GM18858 (cell line): ENCODE results near the gene EMX1.

Source experiments
- ATAC-seq: cut with Tn5 transposase; IDR thresholded peaks from one replicate; pipeline ENCODE4 v1.9.1; 2021; ENCODE audit not compliant: unreplicated experiment

Gene EMX1

DNA sequence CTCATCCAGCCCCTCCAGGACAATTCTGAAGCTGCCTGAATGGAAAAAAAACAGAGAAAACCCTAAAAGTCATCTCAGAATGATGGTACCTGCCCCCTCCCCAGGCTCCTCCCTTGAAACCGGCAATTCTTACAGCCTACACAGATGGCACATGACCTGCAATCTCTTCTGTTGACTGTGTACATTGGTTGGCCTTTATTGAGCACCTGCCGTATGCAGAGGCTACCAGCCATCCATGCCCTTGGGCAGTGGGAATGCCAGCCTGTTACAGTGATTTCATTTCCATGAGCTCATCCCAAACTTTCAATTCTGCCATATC lies 57.1 kb downstream of the EMX1 start:
- no peak for ATAC-seq

DNA sequence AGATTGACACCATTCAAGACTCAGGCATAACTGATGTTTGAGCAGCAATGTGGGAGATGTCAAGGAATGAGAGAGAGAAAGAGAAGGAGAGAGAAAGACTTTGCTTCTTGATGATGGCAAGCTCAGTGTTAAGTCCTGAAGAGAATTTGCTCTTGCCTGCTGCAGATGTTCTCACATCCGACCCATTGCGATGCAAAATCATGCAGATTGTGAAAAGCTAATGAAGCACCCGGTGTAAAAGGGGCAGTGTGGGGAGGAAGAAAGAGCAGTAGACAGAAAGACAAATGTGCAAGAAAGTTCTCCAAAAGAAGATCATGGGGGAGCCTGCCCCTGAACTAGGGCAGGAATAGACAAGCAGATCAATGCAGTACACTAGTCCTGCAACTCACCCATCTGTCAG lies 57.7 kb downstream of the EMX1 start:
- no peak for ATAC-seq

DNA sequence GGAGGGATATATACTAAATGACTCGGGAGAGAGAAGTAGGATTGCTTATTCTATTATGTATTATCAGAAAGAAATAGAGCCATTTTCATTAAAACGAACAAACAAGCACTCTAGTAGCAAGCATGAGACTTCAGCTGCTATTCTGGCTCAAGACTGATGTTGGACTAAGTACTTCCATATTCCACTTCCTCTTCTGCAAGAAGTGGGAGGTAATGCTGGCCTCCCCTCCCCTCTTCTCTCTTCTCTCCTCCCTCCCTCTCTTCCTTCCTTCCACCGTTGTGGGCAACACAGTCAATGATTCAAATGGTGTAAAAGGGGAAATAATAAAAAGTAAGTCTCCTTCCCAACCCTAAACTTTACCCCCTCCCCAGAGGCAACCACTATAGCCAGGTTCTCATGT lies 62.6 kb downstream of the EMX1 start:
- ATAC-seq = peak; percentile 47

DNA sequence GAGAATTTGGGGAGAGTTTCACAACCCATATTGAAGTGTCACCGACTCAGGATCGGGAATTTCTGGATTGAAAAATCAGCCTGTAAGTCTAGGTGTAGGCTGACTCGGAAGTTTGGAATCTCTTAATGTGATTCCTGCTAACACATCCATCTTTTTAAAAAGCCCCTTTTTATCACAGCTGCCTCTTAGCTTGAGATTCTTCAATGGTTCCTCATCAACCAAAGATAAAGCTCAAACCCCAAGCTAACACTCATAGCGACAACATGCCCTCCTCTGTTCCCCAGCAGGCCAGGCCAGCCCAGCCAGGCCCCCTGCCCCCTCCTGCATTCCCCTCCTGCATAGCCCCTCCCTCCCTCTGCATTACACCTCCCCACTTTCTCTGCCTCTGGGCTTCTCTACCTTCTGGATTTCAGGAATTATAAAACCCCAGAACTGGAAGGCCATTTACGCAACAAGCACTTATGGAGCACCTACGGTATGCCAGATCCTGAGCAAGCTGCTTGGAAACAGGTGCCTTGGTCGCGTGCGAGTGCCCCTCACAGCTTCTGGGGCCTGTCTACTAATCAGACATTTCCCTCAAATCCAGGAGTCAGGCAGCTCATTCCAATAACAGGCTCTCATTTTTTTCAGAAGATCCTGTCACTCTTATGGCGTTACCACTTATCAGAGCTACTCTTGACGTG lies 63.4 kb downstream of the EMX1 start:
- ATAC-seq = no peak

DNA sequence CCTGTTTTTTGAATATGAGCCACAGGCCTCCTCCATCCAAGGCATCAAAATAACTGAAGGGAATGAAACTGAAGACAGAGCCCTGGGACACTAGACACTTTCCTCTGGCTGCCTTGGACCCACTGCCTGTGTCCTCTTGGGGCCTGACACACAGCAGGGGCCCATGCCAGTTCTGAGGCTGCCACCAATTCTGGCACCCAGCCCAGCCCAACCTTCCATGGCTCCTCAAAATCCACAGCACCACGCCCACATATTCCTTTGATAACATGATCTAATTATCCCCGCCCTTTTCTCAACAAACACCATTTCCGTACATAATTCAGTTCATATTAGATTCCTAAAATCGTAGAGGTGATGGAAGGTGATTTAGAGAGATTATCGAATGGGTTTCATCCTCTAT lies 64.2 kb downstream of the EMX1 start:
- ATAC-seq = no peak

DNA sequence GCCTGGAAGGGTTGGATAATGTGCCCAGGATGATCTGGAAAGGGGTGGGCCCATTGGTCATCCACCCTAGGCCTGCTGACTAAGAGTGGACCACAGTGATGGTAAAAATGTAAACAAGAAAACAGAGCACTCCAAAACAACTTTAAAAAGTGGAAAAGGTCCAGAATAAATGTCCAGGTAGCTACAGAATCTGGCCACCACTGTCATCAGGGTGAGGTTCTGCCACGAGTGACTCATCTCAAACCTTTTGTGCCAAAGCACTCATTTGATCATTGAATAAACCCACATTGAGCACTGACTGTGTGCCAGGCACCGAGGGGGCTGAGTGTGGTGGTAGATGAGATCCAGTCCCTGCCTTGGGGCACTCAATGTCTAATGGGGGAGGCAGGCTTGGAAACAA lies 64.9 kb downstream of the EMX1 start:
- no peak for ATAC-seq

DNA sequence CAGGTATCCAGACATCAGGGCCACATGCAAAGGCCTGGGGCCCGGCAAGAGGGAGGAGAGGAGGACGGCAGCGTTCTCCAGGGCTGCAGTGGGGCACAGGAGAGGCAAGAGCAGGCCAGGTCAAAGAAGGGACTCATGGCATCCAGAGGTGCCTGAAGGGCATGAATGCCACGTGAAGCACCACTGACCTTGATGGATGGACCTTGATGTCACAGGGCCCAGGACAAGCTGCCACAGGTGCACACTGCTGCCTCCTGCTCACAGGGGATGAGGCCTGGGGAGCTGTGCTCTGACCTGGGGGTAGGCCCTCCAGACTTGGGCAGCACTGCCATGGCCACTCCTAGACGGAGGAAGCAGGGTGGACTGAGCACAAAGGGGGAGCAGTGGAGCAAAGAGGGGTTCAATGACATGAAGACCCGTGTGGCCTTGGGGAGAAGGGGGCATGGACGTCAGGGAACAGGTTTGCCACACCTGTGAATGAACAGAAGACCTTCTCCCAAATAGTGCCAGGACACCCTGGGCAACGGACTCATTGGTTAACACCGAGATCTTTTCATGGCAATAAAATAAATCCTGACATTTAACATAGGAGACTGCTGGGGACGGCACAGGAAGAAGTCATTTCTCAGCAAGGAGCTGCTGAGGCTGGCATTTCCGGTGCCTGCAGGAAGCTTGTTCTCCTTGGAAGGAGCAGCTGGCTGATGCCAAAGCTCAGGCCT lies 65.6 kb downstream of the EMX1 start:
- ATAC-seq = no peak

DNA sequence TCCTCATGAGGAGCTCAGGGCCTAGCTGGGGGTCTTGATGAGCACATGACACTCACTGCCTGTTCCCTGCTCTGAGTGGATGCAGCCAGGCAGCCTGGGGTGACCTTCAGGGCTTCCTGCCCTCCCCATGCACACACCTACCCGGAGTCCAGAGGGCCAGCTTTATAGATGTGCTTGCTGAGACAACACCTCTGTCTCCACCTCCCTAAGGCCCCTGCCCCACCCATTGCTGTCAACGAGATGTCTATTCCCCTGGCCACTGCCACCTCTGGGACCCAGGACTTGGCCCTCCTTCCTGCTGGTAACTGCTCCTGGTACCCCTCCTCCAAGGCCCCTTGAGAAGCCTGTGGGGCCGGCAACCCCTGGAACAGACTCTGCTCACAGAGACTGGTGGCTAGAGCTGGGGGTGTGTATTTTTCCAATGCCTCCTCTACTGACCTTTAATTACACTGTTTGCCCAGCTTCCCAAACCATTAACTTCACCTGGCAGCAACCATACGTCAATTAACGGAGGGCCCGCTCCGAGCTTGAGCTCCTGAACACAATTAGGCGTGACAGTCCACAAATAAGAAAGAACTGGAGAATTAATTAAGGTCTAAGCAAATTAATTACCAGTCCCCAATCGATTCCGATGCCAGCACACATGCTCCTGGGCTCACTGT lies 66.3 kb downstream of the EMX1 start:
- no peak for ATAC-seq

DNA sequence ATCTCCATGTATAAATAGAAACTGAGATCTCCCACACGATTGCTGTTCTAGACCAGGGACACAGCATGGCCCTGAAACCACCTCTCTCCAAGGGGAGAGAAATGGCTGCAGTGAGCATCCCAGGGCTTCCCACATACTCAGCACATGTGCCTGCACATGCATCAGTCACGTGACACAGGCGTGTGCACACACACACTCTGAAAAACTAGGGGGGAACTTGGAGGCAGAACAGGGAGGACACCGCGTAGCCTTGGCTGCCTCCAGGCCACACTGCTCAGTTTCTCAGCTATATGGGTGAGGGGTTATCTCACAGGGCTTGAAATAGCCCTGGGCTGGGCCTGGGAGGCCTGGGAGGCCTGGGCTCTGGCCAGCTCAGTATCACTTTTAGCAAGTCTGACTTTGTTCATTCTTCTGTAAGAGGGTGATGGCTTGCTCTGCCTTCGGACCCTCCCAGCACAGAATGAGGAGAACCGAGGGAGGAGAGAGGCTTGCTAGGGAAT lies 66.9 kb downstream of the EMX1 start:
- no peak for ATAC-seq
